ENCODE data around the gene ASCL5.

ASCL5 gene

DNA sequence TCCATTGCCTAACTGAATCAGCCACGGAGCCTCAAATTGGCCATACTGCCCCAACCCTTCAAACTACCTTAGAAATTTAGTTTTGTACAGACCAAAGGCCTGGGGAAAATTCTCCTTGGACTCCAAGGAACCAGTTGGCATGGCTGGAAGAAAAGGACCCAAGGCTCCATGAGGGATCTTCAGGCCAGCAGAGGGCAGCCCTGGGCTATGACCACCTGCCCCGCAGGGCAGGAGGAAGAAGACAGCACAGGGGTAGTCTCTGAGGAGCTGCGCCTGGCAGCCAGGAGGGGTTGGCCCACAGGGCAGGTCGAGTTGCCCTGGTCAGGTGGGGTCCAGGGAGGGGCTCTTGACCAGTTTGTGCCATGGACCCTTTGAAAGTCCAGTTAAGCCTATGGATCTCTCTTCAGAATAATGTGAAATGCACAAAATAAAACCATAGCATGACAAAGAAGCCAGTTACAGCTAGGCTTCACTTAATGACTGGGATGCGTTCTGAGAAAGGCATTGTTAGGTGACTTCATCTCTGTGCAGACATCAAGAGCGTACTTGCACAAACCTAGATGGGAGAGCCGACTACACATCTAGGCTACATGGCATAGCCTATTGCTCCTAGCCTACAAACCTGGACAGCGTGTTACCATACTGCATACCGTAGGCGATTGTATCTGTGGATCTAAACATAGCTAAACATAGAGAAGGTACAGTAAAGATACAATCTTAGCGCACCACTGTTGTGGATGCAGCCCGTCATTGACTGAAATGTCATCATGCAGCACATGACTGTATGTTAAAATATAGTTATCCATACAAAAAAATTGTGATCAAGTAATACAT is 40.9 kb downstream of the ASCL5 start:
- DNase-seq (ENCODE audit: low spot score), result peak; percentile 62

DNA sequence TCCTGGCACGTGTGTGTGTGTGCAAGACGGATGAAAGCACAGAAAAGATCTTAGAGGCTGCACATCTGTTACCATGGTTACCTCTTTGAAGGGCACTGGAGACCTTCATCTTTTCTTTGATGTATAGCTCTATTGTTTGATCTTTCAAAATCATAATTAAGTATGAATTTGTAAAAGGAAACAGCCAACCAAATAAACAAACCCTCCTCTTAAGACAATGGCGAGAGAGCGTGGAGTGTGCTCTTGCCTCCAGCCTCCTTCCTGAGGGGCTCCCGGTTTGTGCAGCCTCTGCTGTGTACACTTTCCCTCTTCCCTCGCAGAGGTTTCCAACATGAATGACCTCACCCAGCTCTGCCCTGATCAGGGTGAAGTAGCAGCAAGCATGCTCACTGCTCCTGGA is 42.7 kb downstream of the ASCL5 start:
- DNase-seq (ENCODE audit: low spot score), result no peak

DNA sequence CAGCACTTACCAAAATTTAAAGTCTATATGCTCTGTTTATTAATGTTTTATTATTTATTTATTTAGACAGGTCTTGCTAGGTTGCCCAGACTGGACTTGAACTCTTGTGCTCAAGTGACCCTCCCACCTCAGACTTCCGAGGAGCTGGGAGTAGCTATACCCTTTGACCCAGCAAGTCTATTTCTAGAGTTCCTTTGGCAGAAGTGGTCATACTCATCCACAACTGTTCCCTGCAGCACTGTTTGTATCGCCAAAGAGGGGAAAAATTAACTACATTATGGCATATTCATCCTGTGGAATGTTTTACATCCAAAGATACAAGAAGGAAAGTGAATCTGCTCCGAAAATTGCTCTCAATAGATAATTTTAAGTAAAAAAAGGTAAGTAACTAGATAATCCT is 43.2 kb downstream of the ASCL5 start:
- DNase-seq (ENCODE audit: low spot score), result no peak

DNA sequence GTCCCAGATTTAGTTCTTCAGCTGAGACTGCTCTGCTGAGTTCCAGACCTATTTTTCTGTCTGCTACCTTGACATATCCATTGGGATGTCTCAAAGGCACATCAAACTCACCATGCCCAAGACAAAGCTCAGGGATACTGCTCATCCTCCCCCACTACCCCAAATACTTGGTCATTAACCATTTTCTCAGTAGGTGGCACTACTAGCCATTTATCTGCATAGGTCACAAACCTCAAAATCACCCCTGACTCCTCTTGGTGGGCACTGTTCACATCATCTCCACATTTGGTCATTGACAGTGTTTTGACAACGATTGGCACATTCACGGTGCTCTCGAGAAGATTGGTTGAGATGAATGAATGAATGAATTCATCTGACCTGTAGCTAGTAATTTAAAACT is 46.8 kb downstream of the ASCL5 start:
- no peak for DNase-seq (ENCODE audit: low spot score)

DNA sequence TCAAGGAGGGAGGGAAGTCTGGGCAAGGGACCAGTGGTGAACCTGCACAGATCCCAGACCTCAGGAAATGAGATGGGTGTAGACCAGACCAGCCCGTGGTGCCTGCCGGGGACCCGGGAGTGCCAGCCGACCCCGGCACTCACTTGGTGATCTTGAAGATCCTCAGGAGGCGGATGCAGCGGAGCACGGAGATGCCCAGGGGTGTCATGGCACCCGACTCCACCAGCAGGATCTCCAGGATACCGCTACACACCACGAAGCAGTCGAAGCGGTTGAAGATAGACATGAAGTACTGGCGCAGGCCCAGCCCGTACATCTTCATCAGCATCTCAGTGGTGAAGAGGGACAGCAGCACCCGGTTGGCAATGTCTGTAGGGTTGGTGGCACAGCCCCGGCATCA is 49.2 kb downstream of the ASCL5 start:
- no peak for DNase-seq (ENCODE audit: low spot score)

DNA sequence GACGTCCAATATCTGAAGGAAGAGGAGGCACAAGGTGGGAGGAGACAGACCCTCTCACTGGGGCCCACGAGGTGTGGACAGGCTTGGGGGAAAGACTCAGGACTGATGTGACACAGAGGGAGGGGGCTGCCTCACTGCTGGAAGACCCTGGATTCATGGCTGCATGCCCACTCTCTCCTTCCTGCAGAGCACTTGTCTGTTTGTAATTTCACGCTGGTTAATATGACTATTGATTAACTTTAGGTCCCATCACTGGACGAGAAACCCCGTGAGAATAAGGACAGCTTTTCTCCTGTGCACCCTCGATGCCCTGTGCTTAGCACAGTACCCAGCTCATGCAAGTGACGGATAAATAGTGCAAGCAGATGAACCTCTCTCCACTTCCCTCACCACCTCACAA is 49.9 kb downstream of the ASCL5 start:
- DNase-seq (ENCODE audit: low spot score), result no peak

DNA sequence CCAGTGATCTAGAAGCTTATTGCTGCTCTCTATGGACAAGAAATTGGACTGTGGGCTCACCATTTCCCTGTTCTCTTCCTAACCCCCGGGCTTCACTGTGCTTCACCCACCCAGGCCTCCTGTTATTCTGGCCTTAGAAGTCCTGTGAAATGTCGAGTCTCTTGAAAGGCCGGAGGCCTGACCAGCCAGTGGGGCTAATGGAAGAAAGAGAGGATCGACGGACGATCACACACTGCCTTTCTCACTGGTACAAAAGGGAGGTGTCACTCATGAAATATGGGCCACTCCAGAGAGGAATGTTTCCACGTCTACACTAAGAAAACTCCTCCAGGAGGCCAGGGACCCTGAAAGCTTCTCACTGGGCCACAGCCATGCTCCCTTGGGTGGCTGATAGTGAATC is 50.9 kb downstream of the ASCL5 start:
- DNase-seq (ENCODE audit: low spot score), result no peak

DNA sequence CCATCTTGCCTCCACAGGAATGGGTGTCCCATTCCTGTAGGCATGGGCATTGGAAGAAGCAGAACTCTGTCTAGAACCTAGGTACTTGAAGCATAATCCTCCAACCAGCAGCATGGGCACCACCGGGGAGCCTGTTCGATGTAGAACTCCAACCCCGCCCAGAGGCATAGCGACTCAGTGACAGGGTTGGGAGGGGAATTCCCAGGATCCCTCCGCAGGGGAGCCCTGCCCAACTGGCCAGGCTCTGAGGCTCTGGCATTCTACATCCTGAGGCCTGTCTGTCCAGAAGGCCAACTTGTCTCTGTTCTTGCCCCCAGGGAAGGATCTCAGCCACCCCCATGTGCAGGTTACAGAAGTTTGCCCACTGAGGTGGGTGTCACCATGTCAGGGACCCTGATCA is 53.0 kb downstream of the ASCL5 start:
- DNase-seq (ENCODE audit: low spot score), result no peak

DNA sequence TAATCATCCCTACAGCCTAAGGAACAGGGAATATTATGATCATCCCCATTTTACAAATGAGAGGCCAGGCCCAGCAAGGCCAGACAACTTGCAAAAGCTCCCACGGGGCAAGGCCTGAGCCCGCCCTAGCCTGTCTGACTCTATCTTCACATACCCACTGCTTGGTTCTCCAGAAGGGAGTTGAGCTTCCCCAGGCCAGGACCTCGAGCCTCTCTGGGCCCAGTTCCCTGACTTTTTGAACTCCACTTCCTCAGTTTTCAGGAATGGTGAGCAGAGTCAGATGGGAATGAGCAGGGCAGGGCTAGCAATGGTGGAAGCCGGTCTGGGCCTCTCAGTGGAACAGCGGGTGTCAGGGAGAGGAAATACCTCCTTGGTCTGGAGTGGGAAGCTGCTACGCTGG is 54.1 kb downstream of the ASCL5 start:
- no peak for DNase-seq (ENCODE audit: low spot score)

DNA sequence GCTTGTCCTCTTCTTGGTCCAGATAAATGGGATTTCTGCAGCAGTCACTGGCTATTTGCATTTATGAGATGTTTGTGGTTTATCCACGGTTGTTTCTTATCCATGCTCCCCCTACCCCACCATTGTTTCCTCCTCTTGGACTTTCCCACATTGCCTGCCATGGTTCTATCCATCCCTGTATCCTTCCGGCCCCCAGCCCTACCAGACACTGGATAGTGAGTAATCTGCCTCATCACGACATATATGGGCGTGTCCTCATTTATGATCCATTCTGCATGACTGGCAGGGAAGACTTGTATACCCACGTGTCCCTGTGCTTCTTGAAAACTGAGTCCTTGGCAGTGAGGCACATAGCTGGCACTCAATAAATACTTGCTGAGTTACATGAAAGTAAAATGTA is 54.8 kb downstream of the ASCL5 start:
- no peak for DNase-seq (ENCODE audit: low spot score)

DNA sequence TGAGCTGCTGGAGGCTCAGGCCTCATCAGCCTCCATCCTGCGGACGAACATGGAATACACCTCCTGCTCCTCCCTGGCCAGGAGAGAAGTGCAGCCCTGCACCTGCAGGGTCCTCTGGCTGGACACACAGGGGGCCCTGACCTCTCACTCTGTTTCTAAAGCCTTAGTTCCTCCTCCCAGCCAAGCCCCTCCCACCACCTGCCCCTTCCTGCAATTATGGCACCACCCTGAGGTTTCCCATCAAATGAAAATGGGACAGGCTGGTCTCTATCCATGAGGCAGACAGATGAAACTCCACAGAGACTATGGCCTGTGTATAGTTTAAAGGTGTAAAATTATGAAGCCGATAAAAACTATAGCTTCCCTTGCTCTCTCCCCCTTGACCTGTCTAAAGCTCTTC is 57.3 kb downstream of the ASCL5 start:
- no peak for DNase-seq (ENCODE audit: low spot score)

DNA sequence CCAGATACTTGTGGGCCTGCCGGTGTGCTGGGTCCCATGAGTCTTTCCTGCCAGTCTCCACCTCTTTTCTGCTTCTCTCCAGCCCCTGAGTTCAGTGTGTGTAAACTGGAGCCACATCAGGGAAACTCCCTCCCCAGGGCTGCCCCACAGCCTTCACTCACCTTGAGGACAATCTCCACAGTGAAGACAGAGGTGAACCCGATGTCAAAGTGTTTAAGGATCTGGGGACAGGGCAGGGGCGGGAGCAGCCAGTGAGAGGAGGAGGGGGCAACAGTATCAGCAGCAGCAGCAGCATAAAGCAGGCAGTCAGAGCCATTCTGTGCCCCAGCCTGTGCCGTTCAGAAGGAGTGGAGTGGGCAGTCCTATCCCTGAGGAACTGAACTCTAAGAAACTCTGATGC is 58.0 kb downstream of the ASCL5 start:
- DNase-seq (ENCODE audit: low spot score), result no peak

DNA sequence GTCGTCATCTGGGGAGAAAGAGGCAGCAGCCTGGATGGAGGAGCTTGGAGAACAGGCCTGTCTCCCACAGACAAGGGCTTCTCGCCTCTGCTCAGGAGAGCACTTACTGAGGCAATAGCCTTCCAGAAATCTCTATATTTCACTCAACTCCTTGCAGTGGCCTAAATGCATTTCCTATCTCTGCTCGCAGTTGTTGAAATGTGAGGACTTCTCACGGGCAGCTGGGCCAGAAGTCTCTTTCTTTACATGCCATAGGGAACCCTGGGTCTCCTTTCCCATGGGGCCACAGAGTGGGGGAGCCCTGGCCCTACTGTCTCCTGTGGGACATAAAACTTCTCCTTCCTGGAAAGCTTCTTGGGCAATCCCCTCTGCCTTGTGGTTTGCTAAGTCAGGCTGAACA is 60.0 kb downstream of the ASCL5 start:
- DNase-seq (ENCODE audit: low spot score), result no peak

DNA sequence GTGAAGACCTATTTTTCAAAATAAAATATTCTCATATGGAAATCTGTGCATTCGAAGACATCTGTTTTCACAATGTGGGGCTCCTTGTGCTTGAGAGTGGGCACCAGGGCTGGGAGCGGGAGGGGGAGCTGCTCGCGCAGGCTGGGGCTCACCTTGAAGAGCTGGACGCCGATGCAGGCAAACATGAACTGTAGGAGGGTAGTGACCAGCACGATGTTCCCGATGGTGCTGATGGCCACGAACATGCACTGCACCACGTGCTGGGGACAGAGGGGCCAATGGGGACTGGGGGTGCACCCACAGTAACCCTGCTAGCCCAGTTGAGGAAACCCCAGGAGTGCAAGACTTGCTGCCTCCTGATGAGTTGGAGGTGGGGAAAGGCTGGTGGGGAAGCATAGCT is 61.3 kb downstream of the ASCL5 start:
- DNase-seq (ENCODE audit: low spot score), result no peak

DNA sequence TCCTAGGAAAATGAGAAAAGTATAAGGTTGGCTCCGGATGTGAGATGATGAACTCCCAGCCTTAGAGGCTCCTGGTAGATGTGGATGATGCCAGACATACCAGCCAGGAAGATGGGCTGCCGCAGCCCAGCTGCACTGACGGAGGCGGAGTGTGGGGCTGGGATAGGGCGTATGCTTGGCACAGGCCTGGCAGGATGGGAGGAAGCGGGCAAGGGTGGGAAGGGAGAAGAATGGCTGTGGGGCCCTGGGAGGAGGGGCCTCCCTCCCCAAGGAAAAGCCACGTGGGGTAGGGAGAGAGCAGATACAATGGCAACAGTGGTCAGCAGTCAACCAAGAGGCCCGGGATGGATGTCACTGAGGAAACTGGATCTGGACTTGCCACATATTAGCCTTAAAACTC is 62.2 kb downstream of the ASCL5 start:
- no peak for DNase-seq (ENCODE audit: low spot score)
